Activated CD8-positive, alpha-beta T cell treated with anti-CD3 and anti-CD28 coated beads for 36 hours (primary cell): ENCODE data around the gene CTNNA2. TPM values are rescaled to one million over a fixed set of nuclear protein-coding genes. Genes with fewer than 3 reads are reported as not detected.
A peak's percentile ranks its signal among the peaks of the same experiment; 100 is the strongest.

Experiments used
- ATAC-seq: fragments of 200-7000 bp; cut with Tn5 transposase; one replicate; pipeline ENCODE4 v1.10.0; 2021; ENCODE audit warnings: mild to moderate bottlenecking, moderate library complexity
- CTCF ChIA-PET: fragments of 350-600 bp; sonication (Branson Sonifier 250); formaldehyde crosslinking; loops from one replicate; lab custom pipeline; 2021; ENCODE audit warnings: antibody characterized with exemption; lab: Charles Lee
- POLR2A ChIA-PET: fragments of 350-600 bp; sonication (Branson Sonifier 250); formaldehyde crosslinking; loops from one replicate; lab custom pipeline; 2021; ENCODE audit warnings: antibody characterized with exemption; lab: Charles Lee
- DNase-seq: peaks from one replicate; pipeline ENCODE4 v3.0.0-alpha.2; 2020
- H3K27ac Mint-ChIP-seq: one replicate; pipeline ENCODE4 v1.8.0; 2021; ENCODE audit warnings: mild to moderate bottlenecking, mixed read lengths
- H3K27me3 Mint-ChIP-seq: one replicate; pipeline ENCODE4 v1.8.0; 2021; ENCODE audit warnings: mixed read lengths
- H3K36me3 Mint-ChIP-seq: one replicate; pipeline ENCODE4 v1.8.0; 2021; ENCODE audit warnings: low read depth, mixed read lengths
- H3K4me1 Mint-ChIP-seq: one replicate; pipeline ENCODE4 v1.8.0; 2021; ENCODE audit warnings: low read depth, mixed read lengths
- H3K4me3 Mint-ChIP-seq: one replicate; pipeline ENCODE4 v1.8.0; 2021; ENCODE audit warnings: mild to moderate bottlenecking, moderate library complexity, mixed read lengths
- H3K9me3 Mint-ChIP-seq: one replicate; pipeline ENCODE4 v1.8.0; 2021; ENCODE audit warnings: mixed read lengths
- intact Hi-C: fragments of 100-400 bp; cut with micrococcal nuclease; formaldehyde crosslinking; loops from one replicate; pipeline ENCODE4 v1.10.0; 2022
- total RNA-seq, 2 experiments: library from RNA; stranded (reverse); gene quantifications; one replicate each; pipeline ENCODE4 v1.2.3, GENCODE V29; 2021
- TF ChIP-seq, protein P1 (sequence below): fragments of 200-600 bp; IDR thresholded peaks from one replicate; pipeline ENCODE4 v1.8.0; 2022; ENCODE audit warnings: antibody characterized with exemption, mild to moderate bottlenecking

The CTNNA2 gene
- total RNA-seq, 2 experiments from 2014 or later, result not detected

DNA sequence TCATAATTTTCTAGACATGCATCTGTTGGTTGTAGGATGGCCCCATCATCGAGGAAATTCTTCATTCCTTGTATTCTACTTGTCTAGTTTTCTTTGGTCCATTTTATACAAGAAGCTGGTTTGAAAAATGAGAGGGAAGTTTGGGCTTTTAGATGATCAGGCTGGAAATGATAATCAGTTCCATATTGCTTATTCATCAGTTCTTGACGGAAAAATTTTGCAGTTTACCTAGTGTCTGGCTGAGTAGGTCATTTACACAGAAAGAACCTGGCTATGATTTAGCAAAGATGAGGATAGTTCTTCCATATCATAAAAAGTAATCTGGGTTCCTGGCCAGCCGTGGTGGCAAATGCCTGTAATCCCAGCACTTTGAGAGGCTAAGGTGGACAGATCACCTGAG, 416.8 kb downstream of the CTNNA2 start:
- H3K27ac Mint-ChIP-seq, result no peak overlapping the region
- intact Hi-C loops, result no loop called here
- CTCF ChIA-PET, result no interaction called here
- H3K4me1 Mint-ChIP-seq, result no peaks in the 10 kb centered on the region
- peaks cover under 1% of the 10 kb centered on the region for H3K27me3 Mint-ChIP-seq
- DNase-seq, result no peak
- peaks cover 1% of the 10 kb centered on the region for H3K9me3 Mint-ChIP-seq
- no peak overlapping the region for H3K4me3 Mint-ChIP-seq
- no peak for ATAC-seq
- TF ChIP-seq, protein P1, sequence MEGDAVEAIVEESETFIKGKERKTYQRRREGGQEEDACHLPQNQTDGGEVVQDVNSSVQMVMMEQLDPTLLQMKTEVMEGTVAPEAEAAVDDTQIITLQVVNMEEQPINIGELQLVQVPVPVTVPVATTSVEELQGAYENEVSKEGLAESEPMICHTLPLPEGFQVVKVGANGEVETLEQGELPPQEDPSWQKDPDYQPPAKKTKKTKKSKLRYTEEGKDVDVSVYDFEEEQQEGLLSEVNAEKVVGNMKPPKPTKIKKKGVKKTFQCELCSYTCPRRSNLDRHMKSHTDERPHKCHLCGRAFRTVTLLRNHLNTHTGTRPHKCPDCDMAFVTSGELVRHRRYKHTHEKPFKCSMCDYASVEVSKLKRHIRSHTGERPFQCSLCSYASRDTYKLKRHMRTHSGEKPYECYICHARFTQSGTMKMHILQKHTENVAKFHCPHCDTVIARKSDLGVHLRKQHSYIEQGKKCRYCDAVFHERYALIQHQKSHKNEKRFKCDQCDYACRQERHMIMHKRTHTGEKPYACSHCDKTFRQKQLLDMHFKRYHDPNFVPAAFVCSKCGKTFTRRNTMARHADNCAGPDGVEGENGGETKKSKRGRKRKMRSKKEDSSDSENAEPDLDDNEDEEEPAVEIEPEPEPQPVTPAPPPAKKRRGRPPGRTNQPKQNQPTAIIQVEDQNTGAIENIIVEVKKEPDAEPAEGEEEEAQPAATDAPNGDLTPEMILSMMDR, result no peak
- POLR2A ChIA-PET, result no interaction called here
- no peaks in the 10 kb centered on the region for H3K36me3 Mint-ChIP-seq

DNA sequence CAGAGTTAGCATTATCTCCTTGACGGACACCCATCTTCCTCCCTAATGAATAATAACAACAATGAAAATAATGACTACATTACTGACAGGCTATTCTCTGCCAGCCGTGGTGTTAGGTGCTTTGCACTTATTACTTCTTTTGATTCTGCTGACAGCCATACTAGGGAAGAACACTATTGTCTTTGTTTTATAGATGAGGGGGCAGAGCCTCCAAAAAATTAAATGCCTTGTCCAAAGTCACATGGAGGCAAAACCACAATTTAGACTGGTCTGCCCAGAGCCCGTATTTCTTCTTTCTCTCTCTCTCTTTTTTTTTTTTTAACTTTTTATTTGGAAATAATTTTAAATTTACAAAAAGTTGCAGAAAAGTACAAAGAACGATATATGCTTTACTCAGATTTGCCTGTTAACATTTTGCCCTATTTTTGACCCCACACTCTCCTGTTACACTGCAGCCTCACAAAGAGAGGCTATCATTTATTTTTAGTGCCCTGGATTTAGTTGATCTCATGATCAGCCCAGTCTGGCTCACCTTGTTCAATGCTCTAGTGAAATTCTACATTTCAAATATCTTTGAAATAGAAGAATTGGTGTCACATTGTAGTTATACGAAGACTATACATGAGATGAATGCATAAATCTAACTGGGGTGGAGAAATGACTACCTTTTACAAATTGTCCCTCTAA, 422.3 kb downstream of the CTNNA2 start:
- no peaks in the 10 kb centered on the region for H3K36me3 Mint-ChIP-seq
- ChIA-PET POLR2A (no interaction called here), CTCF (no interaction called here)
- peaks cover 2% of the 10 kb centered on the region for H3K27me3 Mint-ChIP-seq
- H3K27ac Mint-ChIP-seq, result no peak overlapping the region
- peaks cover 1% of the 10 kb centered on the region for H3K9me3 Mint-ChIP-seq
- no peak for ATAC-seq
- peaks cover 2% of the 10 kb centered on the region for H3K4me1 Mint-ChIP-seq
- intact Hi-C loops, result no loop called here
- TF ChIP-seq, protein P1, result no peak
- DNase-seq, result no peak
- H3K4me3 Mint-ChIP-seq, result no peak overlapping the region

DNA sequence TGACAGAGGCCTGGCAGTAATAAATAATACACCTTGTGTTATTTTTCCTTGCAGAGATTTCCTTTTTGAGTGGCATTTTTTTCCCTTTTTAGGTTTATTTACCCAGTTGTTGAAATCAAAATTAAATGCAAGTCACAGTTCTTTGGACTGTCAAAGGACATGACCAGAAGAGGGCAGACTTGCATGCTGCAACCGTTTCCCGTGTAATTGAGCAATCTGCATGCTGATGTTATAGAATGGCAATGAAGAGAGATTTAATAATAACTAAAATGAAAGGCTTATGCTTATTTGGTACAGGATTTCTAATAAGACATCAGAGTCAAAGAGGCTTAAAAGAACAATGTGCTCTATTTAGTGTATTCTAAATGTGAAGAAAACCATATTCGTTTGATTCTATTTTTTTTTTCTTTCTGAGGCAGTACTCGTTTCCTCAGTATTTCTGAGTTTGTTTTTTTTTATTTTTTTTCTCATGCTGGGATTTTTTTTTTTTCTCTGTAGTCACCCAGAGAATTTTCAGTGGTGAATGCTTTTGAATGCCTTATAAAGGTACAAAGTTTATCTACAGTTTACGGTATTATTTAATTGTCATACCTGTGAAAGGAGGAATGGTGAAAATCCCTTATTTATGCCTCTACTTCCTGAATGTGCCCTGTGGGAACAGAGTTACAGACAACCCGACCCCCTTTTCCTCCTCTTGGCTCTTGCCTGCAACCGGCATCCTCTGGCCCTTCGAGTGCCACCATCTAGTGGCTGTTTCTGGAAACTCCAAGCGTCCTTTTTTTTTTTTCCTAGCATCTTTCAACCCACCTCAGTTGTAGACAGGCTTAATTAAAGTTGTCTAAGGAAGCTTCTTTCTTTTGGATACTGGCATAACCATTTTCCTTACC, 423.2 kb downstream of the CTNNA2 start:
- Mint-ChIP-seq H3K9me3 (peaks cover 1% of the 10 kb centered on the region), H3K27ac (no peak overlapping the region), H3K4me3 (no peak overlapping the region), H3K36me3 (no peaks in the 10 kb centered on the region), H3K4me1 (peaks cover 2% of the 10 kb centered on the region), H3K27me3 (peaks cover 2% of the 10 kb centered on the region)
- POLR2A ChIA-PET, result no interaction called here
- CTCF ChIA-PET, result no interaction called here
- TF ChIP-seq, protein P1, result peak; percentile 45
- no peak for ATAC-seq
- intact Hi-C loops, result no loop called here
- peak; percentile 37 for DNase-seq

DNA sequence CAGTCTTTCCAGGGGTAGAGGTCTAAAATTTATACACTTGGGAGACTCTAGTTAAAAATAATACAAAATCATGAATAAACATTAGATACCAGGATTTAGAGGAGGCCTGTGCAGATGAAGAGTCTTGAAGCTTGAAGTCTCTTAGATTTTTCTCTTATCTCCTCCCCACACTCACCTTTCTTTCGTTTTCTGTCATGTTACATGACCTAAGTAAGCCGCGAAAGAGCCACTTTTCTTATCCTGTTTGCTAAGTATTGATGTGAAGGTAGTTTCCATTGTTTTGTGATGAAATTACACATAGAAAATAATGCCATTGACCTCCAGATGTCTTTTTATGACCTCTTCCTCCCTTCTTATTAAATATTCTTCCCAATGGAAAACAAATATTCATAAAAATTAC, 423.9 kb downstream of the CTNNA2 start:
- POLR2A ChIA-PET, result no interaction called here
- Mint-ChIP-seq H3K27ac (no peak overlapping the region), H3K9me3 (peaks cover 1% of the 10 kb centered on the region)

More for the DNA sequence above, 423.9 kb downstream of the CTNNA2 start:
- H3K36me3 Mint-ChIP-seq, result no peaks in the 10 kb centered on the region
- DNase-seq (no peak), ATAC-seq (no peak)
- peaks cover 2% of the 10 kb centered on the region for H3K4me1 Mint-ChIP-seq
- CTCF ChIA-PET, result no interaction called here
- H3K27me3 Mint-ChIP-seq, result peaks cover 2% of the 10 kb centered on the region
- H3K4me3 Mint-ChIP-seq, result no peak overlapping the region
- intact Hi-C loops, result no loop called here
- TF ChIP-seq, protein P1, result no peak
